Activated CD4-positive, alpha-beta memory T cell treated with anti-CD3 and anti-CD28 coated beads, Interleukin-2, amount 10 ng/mL, durations not matched to agents 7 days and 5 days (primary cell): ENCODE results near the gene A3GALT2. TPM values are rescaled to one million over a fixed set of nuclear protein-coding genes. Genes with fewer than 3 reads are reported as not detected.

Experiments
- CTCF ChIA-PET: fragments of 350-600 bp; sonication (Branson Sonifier 250); formaldehyde crosslinking; loops from one replicate; lab custom pipeline; 2021; ENCODE audit warnings: antibody characterized with exemption, inconsistent platforms; lab: Charles Lee
- POLR2A ChIA-PET: fragments of 350-600 bp; sonication (Branson Sonifier 250); formaldehyde crosslinking; loops from one replicate; lab custom pipeline; 2021; ENCODE audit warnings: antibody characterized with exemption; lab: Charles Lee
- DNase-seq: peaks from one replicate; pipeline ENCODE4 v3.0.0-alpha.2; 2020
- H3K27ac Mint-ChIP-seq: one replicate; pipeline ENCODE4 v1.8.0; 2021; ENCODE audit warnings: mild to moderate bottlenecking, mixed read lengths
- H3K27me3 Mint-ChIP-seq: one replicate; pipeline ENCODE4 v1.8.0; 2021; ENCODE audit warnings: mixed read lengths
- H3K36me3 Mint-ChIP-seq: one replicate; pipeline ENCODE4 v1.8.0; 2021; ENCODE audit warnings: low read depth, mixed read lengths
- H3K4me1 Mint-ChIP-seq: one replicate; pipeline ENCODE4 v1.8.0; 2021; ENCODE audit warnings: mixed read lengths
- H3K4me3 Mint-ChIP-seq: one replicate; pipeline ENCODE4 v1.8.0; 2021; ENCODE audit warnings: mild to moderate bottlenecking, mixed read lengths
- H3K9me3 Mint-ChIP-seq: one replicate; pipeline ENCODE4 v1.8.0; 2021; ENCODE audit warnings: mixed read lengths
- total RNA-seq, 2 experiments: library from RNA; stranded (reverse); gene quantifications; one replicate each; pipeline ENCODE4 v1.2.3, GENCODE V29; 2021

The A3GALT2 gene
- total RNA-seq, 2 experiments from 2014 or later: not detected

DNA sequence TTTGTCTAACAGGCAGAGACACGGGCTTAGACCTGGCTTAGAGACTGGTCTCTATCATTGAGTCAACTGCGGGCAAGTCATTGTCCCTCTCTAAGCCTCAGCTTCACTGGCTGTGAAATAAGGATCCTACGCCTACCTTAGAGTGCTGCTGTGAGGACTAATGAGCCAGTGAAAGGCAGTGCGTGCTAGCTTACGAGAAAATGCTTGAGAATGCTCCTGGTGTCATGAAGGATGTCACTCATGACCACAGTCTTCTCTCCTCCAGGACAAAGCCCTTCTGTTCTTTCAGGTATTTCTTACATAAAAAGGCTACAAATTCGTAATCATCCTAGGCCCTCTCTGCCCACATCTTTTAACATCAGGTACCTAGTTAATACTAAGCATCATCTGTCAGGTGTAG lies 16.5 kb upstream of the A3GALT2 start:
- Mint-ChIP-seq H3K27ac (no peak overlapping the region), H3K36me3 (peaks cover 20% of the 10 kb centered on the region), H3K4me3 (no peak overlapping the region), H3K9me3 (no peaks in the 10 kb centered on the region), H3K4me1 (peaks cover 9% of the 10 kb centered on the region), H3K27me3 (no peaks in the 10 kb centered on the region)
- DNase-seq: no peak
- POLR2A ChIA-PET: no interaction called here
- CTCF ChIA-PET: no interaction called here

DNA sequence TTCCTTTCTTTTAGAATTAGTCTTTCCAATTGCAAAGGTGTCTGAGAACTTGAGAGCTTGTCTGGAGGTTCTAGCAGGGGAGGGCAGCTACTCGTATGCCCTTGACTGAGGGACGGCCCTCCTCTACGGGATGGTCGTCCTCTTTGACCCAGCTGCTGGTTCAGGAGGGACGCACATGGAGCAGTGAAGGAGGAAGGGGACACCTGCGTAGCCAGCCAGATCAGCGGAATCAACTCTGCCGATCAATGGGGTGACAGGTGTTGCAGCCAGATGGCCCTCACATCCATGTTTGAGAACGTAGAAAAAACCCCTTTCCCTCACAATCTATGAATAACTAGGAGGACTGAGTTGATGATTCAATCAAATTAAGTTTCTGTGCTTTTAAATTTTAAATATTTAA lies 15.7 kb upstream of the A3GALT2 start:
- no peak overlapping the region for H3K4me3 Mint-ChIP-seq
- peaks cover 9% of the 10 kb centered on the region for H3K4me1 Mint-ChIP-seq
- H3K9me3 Mint-ChIP-seq: no peaks in the 10 kb centered on the region
- no peak for DNase-seq
- H3K36me3 Mint-ChIP-seq: peaks cover 28% of the 10 kb centered on the region
- no peaks in the 10 kb centered on the region for H3K27me3 Mint-ChIP-seq
- ChIA-PET POLR2A (interaction anchor here (0.6 kb wide), 1 partner anchor 236 kb away, joined by 3 read pairs; no protein-coding TSS in a partner anchor), CTCF (interaction anchor here (0.7 to 1.4 kb wide), 2 partner anchors 41 to 916 kb away, joined by 4 to 7 read pairs; no protein-coding TSS in a partner anchor)
- no peak overlapping the region for H3K27ac Mint-ChIP-seq

DNA sequence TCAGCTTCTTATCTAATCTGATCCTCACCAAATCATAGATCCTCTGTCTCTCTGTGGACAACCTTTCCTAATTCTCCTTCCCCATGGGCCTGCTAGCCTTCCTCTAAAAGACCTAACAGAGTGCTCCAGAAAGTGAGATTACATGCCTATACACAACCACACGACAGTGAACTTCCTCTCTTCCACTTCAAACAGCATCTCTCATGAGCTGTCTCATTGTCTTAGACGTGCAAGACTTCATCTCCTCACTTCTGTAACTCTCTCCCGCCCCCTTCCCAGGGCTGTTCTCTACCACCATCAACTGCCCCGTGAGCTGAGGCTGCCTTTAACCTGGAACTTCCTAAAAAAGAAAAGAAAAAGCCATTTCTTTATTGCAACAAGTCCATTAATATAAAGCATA lies 14.1 kb upstream of the A3GALT2 start:
- Mint-ChIP-seq H3K27me3 (no peaks in the 10 kb centered on the region), H3K4me1 (peaks cover 5% of the 10 kb centered on the region), H3K27ac (no peak overlapping the region), H3K36me3 (peaks cover 28% of the 10 kb centered on the region), H3K4me3 (no peak overlapping the region), H3K9me3 (no peaks in the 10 kb centered on the region)
- CTCF ChIA-PET: no interaction called here
- DNase-seq: no peak
- POLR2A ChIA-PET: interaction anchor here (1.7 kb wide), 1 partner anchor 14 kb away, joined by 4 read pairs; no protein-coding TSS in a partner anchor

DNA sequence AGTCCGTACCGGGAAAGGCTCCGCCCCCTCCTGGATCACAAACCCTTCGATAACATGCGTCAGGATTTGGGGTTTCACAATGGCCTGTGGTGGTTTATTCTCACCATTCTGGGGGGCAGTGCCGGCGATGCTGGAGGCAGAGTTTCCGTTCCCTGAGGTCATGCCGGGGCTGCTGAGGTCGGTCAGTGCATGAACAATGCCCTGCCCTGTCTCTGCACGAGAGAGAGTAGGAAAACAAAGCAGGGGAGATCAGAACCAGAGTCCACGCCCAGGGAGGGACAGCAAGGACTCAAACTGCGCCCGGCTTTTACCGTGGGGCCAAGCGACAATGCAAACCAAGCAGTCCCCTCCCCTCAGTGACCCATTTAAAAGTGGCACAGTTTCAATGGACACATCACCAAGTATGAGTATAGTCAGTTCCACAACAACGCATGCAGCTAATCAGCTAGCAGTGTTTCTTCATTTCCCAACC lies 13.2 kb upstream of the A3GALT2 start:
- ChIA-PET CTCF (no interaction called here), POLR2A (interaction anchor here (1.7 kb wide), 1 partner anchor 15 kb away, joined by 4 read pairs; no protein-coding TSS in a partner anchor)

DNA sequence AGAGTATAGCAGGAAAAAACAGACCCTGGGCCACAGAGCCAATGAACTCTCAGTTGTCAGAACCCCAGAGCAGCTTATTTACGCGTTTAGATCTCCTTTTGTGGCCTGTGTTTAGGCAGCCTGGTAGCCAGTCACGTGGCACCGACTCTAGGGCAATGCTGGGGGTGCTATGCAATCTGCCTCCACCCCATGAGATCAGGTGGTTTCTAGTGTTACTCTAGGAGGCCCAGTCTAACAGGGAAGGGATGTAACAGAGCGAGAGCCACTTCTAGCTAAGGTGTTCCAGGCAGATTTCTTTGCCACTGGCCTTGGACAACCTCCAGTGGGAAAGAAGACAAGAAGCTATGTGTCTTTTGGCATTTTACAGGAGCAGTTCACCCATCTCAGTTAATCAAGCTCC lies 12.0 kb upstream of the A3GALT2 start:
- DNase-seq: no peak
- H3K4me3 Mint-ChIP-seq: no peak overlapping the region
- peaks cover 10% of the 10 kb centered on the region for H3K4me1 Mint-ChIP-seq
- H3K36me3 Mint-ChIP-seq: peaks cover 48% of the 10 kb centered on the region
- ChIA-PET CTCF (no interaction called here), POLR2A (no interaction called here)
- H3K27me3 Mint-ChIP-seq: no peaks in the 10 kb centered on the region
- H3K27ac Mint-ChIP-seq: no peak overlapping the region
- H3K9me3 Mint-ChIP-seq: no peaks in the 10 kb centered on the region

More for the DNA sequence above, 13.2 kb upstream of the A3GALT2 start:
- Mint-ChIP-seq H3K4me1 (peaks cover 4% of the 10 kb centered on the region), H3K27ac (no peak overlapping the region), H3K9me3 (no peaks in the 10 kb centered on the region), H3K4me3 (no peak overlapping the region), H3K36me3 (peaks cover 37% of the 10 kb centered on the region), H3K27me3 (no peaks in the 10 kb centered on the region)
- no peak for DNase-seq

DNA sequence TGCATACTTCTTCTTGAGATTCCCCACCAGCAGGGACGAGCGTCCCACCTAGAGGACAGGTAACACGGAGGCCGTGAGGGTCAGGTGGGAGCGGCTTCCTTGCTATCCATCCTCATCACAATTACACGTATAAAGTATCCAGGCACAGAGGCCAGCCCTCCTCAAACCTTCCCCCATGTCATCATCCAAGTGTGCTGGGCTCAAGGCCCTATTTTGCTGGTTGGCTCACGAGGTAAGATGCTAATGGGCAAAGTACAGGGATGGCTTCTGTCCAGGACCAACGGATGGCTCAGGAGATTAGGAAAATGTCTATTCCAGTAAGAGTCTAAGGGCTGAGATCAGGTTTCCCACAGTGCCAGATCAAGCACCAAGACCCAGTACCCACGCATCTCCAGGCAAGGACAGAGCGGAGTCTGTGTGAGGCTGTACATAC lies 11.5 kb upstream of the A3GALT2 start:
- Mint-ChIP-seq H3K27me3 (no peaks in the 10 kb centered on the region), H3K36me3 (peaks cover 50% of the 10 kb centered on the region), H3K27ac (no peak overlapping the region), H3K4me3 (no peak overlapping the region), H3K9me3 (no peaks in the 10 kb centered on the region), H3K4me1 (peaks cover 10% of the 10 kb centered on the region)
- ChIA-PET POLR2A (no interaction called here), CTCF (no interaction called here)
- DNase-seq: no peak

DNA sequence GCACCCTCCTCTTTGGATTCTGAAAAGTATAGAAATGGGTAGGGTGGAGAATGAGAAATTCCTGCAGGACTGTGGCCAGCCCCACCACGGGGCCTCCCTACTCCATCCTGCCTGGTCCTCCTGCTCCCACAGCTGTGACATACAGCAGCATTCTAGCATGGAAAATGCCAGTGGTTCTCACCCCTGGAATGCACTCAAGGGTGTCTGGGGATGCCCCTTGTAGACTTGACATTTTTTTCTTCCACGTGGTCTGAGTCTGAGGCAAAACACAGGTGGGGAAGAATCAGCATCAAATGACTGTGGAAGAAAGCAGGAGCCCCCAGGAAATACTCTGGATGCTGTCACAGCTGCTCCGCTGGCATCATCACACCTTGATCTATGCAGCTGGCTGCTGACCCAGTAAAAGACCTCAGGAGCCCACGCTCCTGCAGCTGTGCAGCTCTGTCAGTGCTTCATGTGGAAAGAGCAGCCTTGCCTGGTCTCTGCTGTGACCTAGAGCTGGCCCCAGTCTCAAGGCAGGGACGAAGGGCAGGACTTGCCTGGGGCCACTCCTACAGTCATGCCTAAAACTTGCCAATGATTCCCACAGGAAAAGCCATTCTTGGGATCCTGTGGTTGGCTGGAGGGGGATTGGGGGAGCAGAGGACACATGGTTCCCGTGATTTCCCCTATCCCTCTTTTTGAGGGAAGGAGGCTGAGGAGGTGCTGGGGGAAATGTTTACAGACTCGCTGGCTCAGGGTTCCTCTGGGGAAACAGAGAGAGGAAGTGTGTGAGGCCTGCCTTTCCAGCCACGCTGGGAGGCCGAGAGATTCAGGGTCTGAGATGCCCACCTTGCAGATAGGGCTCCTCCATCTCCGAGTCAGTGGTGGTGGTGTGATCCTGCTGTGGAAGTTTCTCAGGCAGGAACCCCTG lies 10.8 kb upstream of the A3GALT2 start:
- no peak overlapping the region for H3K4me3 Mint-ChIP-seq
- H3K36me3 Mint-ChIP-seq: peaks cover 51% of the 10 kb centered on the region
- POLR2A ChIA-PET: no interaction called here
- no peaks in the 10 kb centered on the region for H3K9me3 Mint-ChIP-seq
- H3K4me1 Mint-ChIP-seq: peaks cover 10% of the 10 kb centered on the region
- H3K27ac Mint-ChIP-seq: no peak overlapping the region
- DNase-seq: no peak
- CTCF ChIA-PET: no interaction called here
- no peaks in the 10 kb centered on the region for H3K27me3 Mint-ChIP-seq

DNA sequence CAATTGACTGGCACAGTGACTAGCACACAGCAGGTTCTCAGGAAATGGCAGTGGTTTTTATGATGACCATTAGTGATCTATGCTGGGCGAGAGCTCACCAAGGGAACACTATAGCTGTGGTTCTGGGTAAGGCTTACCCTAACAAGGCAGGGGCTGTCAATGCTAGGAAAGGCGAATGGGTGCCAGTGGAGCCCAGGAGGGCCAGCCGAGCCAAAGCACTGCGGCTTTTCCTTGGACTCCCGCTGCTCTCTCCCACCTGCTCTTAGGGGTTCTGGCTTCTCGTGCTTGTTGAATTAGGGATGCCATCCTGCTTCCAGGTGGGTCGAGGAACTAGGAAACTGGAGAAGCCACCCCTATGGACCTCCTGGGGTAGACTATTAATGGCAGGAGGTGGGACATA lies 10.0 kb upstream of the A3GALT2 start:
- Mint-ChIP-seq H3K4me1 (peaks cover 10% of the 10 kb centered on the region), H3K27me3 (no peaks in the 10 kb centered on the region), H3K9me3 (no peaks in the 10 kb centered on the region), H3K27ac (no peak overlapping the region), H3K36me3 (peaks cover 56% of the 10 kb centered on the region), H3K4me3 (no peak overlapping the region)
- ChIA-PET POLR2A (interaction anchor here (1.1 kb wide), 1 partner anchor 17 kb away, joined by 5 read pairs; no protein-coding TSS in a partner anchor), CTCF (interaction anchor here (0.8 kb wide), 1 partner anchor 36 kb away, joined by 3 read pairs; no protein-coding TSS in a partner anchor)
- DNase-seq: no peak

DNA sequence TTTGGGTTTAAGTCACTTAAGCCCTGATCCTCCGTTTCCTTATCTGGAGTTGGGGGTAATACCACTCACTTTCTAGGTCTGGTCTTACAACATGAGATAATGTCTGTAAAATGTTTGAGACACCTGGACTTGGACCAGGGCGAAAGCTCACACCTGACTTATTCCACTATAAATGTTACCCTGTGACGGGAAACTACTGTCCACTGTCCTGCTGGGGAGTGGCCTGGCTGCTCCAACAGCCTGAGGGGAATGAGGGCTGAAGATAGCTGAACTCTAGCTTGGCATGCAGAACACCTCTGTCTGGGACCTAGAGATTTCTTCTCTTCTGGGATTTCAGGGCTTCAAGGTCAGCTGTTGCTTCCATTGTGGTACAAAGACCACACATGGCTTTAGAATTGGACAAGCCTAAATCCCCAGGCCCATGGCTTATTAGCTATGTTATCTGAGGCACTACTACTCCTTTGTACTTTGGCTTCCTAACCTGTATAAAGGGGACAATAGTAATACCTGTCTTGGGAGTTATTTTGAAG lies 9.5 kb upstream of the A3GALT2 start:
- H3K9me3 Mint-ChIP-seq: no peaks in the 10 kb centered on the region
- H3K27me3 Mint-ChIP-seq: no peaks in the 10 kb centered on the region
- peaks cover 10% of the 10 kb centered on the region for H3K4me1 Mint-ChIP-seq
- no peak overlapping the region for H3K4me3 Mint-ChIP-seq
- DNase-seq: no peak
- no peak overlapping the region for H3K27ac Mint-ChIP-seq
- CTCF ChIA-PET: interaction anchor here (0.8 kb wide), 1 partner anchor 35 kb away, joined by 3 read pairs; no protein-coding TSS in a partner anchor
- H3K36me3 Mint-ChIP-seq: peaks cover 61% of the 10 kb centered on the region
- POLR2A ChIA-PET: interaction anchor here (0.6 to 1.1 kb wide), 3 partner anchors 9 to 143 kb away, joined by 3 to 5 read pairs (median 3); partner anchors contain the start of gene A3GALT2

DNA sequence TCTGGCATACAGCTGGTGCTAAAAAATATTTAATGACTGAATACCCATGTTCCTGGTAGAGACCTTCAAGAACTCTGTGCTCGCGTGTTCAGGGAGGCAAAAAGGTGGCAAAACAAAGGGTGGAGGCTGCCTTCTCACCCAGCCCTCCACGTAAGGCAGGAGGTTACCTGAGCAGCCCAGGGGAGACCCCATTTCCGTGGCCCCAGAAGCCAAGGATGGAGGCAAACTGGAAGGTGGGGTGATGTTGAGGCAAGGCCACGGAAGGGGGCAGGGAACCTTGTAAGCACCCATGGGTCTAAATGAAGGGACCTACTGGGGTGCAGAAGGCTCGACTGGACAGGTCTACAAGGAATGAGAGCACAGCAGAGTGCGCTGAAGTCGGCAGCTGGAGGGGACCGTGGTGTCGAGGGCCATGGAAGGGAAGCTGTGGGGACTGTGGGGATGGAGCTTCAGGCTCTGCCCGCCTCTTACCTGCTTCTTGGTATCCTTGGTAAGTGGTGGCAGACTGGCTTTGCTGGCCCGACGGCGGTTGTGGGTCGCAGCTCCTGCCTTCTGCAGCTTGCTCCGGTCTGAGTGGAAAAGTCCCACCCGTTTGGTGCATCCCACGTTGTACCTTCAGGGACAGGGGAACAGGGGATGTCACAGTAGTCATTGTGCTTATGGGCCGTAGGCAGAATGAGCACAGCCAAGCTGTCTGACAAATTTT lies 8.9 kb upstream of the A3GALT2 start:
- H3K4me1 Mint-ChIP-seq: peaks cover 6% of the 10 kb centered on the region
- H3K36me3 Mint-ChIP-seq: peaks cover 63% of the 10 kb centered on the region
- H3K27me3 Mint-ChIP-seq: no peaks in the 10 kb centered on the region
- H3K9me3 Mint-ChIP-seq: no peaks in the 10 kb centered on the region
- no peak overlapping the region for H3K27ac Mint-ChIP-seq
- ChIA-PET POLR2A (interaction anchor here (0.6 to 1.1 kb wide), 3 partner anchors 8 to 143 kb away, joined by 3 to 5 read pairs (median 3); partner anchors contain the start of gene A3GALT2), CTCF (interaction anchor here (0.8 kb wide), 1 partner anchor 34 kb away, joined by 3 read pairs; no protein-coding TSS in a partner anchor)
- H3K4me3 Mint-ChIP-seq: no peak overlapping the region
- DNase-seq: no peak

DNA sequence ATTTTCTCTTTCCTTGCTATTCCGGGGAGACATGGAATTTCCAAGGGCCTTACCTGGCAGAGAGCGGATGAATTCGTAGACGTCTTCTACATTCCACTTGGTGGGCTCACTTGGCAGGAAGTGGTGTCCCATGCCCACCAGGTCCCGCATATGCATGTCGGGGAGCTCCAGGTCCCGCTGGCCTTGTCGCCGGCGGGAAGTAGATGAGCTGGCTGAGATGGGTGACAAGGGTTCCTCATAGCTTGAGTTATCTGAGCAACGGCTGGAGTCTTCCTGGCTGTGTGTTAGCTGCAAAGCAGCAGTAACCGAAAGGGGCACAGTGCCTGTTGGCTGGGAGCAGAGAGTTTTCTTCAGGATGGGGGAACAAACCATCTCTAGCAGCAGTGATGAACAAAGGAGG lies 7.9 kb upstream of the A3GALT2 start:
- Mint-ChIP-seq H3K27ac (no peak overlapping the region), H3K36me3 (peaks cover 61% of the 10 kb centered on the region), H3K27me3 (no peaks in the 10 kb centered on the region), H3K9me3 (no peaks in the 10 kb centered on the region), H3K4me1 (peaks cover 6% of the 10 kb centered on the region), H3K4me3 (no peak overlapping the region)
- DNase-seq: no peak
- CTCF ChIA-PET: no interaction called here
- POLR2A ChIA-PET: no interaction called here

DNA sequence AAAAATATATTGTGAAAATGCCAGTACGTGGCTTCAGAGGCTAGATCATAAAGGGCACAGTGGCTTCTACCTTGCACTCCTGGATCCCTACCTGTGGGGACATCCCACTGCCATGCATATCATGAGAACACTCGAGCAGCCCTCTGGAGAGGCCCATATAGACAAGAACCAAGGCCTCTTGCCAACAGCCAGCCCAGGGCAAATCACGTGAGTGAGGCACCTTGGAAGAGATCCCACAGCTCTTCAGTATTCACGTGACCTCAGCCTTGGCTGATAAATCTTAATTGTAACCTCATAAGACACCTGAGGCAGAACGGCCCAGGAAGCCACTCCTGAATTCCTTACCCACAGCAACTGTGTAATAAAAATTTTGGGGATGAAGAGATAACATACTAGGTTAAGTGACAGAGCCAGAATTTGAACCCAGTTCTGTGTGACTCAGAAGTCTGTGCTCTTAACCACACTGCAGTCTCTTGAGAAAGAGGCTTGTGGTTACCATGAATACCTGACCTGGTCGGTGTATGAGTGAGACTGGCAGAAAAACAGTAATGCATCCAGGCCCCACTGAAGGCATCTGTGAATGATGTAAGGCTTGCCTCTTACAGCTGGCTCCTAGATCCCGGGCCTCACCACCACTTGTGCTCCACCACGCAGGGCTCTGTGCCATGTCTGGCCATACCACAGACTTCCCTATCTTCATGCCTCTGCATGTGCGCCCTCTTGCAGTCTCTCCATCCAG lies 6.9 kb upstream of the A3GALT2 start:
- no peak overlapping the region for H3K27ac Mint-ChIP-seq
- ChIA-PET CTCF (no interaction called here), POLR2A (no interaction called here)
- H3K27me3 Mint-ChIP-seq: no peaks in the 10 kb centered on the region
- H3K4me3 Mint-ChIP-seq: no peak overlapping the region
- H3K4me1 Mint-ChIP-seq: peaks cover 6% of the 10 kb centered on the region
- H3K9me3 Mint-ChIP-seq: no peaks in the 10 kb centered on the region
- peaks cover 58% of the 10 kb centered on the region for H3K36me3 Mint-ChIP-seq
- DNase-seq: no peak
